Stimulated activated CD4-positive, alpha-beta T cell treated with anti-CD3 and anti-CD28 coated beads, Interleukin-1b, Interleukin-23, amount 100 ng/mL, for 48 hours (primary cell): Measurements from ENCODE around the gene CDC42SE1.
"Not testable (repeated sequence)": the region's sequence is repeated elsewhere in the genome, so short reads cannot be mapped to it uniquely, and the experiment has no call there.

Experiments used
- DNase-seq: peaks from one replicate; pipeline ENCODE4 v3.0.0-alpha.2; 2020

The CDC42SE1 gene, protein sequence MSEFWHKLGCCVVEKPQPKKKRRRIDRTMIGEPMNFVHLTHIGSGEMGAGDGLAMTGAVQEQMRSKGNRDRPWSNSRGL

DNA sequence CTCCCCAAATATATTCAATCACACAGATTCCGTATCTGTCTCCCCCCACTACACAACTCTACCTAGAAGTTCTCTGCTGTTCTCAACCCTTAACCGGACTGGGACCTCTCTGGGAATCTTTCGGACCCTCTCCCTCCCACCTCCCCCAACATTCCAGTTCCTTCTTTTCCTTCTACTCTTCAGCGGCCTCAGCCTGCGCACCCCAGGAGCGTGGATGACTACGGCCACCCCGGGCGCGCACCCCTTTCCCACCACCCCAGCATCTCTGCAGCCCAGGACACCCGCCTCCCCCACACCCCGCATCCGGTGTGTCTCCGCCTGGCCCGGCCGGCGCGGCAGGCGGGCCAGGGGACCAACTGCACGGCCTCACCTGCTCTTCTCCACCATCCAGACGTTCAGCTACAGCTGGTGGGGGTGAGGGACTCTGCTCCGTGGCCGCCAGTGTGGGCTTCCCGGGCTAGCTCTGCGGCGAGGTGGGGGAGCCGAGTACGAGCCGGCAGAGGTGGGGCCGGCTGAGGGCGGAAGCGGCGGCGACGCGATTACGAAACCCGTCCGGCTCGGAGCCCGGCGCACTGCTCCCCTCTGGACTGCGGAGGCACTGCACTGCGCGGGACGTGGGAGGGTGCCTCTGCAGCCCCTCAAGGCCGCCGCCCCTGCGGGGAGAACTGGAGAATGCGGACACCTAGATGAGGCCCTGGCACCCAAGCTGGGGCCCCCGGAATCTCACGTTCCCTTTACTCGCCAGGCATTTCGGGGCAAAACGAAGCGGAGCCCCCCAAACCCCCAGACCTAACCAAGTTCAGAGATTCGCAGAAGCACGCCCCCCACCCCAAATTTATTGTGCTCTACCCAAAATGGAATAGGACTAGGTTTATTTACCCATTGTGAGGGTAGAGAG is at the start of gene CDC42SE1:
CDC42SE1 (minus strand) TSS at position 514 of the 898 bp plus-strand sequence. CDS start 3,892 bp downstream, outside the sequence.
- DNase-seq: peak; percentile 85

DNA sequence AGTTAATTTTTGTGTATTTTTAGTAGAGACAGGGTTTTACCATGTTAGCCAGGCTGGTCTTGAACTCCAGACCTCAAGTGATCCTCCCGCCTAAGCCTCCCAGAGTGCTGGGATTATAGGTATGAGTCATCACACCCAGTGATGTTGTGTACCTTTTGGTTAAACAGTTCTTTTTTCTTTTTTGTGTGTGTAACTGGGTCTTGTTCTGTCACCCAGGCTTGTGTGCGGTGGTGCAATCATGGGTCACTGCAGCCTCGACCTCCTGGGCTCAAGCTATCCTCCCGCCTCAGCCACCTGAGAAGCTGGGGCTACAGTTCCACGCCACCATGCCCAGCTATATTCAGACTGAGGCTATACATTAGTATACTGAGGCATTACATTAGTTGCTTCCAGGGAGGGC is 48.9 kb upstream of the CDC42SE1 start:
- no peak for DNase-seq

DNA sequence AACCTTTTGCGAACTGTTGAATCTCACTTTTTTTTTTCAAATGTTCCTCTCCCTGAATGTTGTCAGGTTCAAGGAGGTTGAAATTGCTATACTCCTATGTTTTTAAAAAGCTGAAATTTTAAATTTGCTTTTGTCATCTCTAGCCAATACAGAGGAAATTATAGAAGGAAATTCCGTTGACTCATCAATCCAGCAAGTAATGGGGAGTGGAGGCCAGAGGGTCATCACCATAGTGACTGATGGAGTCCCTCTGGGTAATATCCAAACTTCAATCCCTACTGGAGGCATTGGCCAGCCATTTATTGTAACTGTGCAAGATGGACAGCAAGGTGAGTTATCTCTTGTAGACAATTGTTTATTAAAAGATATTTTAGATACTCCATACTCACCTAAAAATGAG is 47.5 kb upstream of the CDC42SE1 start:
- no peak for DNase-seq

DNA sequence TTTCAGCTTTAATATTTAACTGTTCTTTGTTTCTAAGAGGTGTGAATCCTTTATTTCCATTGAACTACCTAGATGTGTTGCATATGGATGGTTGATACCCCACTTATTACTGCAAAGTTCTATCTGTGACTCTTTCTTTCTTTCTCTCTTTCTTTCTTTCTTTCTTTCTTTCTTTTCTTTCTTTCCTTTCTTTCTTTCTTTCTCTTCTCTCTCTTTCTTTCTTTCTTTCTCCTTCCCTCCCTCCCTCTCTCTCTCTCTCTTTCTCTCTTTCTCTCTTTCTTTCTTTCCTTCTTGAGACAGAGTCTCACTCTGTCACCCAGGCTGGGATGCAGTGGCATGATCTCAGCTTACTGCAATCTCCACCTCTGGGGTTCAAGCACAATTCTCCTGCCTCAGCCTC is 45.2 kb upstream of the CDC42SE1 start:
- DNase-seq: no peak

DNA sequence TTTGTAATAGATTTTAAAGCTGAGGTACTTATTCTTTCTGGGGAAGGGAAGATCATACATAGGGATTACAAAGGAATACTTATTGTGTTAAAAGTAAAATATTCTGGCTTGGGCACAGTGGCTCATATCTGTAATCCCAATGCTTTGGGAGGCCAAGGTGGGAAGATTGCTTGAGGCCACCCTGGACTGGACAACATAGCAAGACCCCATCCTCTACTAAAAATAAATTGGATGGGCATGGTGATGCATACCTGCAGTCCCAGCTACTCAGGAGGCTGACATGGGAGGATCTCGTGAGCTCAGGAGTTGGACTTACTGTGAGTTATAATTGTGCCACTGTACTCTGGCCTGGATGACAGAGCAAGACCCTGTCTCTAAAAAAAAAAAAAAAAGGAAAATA is 38.7 kb upstream of the CDC42SE1 start:
- no peak for DNase-seq

DNA sequence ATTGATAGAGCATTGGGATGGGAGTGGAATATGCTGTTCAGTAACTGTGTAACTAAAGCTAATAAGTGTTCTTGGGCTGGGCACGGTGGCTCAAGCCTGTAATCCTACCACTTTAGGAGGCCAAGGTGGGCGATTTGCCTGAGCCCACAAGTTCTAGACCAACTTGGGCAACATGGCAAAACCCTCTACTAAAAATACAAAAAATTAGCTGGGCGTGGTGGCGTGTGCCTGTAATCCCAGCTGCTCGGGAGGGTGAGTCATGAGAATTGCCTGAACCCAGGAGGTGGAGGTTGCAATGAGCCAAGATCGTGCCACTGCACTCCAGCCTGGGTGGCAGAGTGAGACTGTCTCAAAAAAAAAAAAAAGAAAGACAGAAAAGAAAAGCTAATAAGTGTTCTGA is 38.0 kb upstream of the CDC42SE1 start:
- not testable (repeated sequence) for DNase-seq

DNA sequence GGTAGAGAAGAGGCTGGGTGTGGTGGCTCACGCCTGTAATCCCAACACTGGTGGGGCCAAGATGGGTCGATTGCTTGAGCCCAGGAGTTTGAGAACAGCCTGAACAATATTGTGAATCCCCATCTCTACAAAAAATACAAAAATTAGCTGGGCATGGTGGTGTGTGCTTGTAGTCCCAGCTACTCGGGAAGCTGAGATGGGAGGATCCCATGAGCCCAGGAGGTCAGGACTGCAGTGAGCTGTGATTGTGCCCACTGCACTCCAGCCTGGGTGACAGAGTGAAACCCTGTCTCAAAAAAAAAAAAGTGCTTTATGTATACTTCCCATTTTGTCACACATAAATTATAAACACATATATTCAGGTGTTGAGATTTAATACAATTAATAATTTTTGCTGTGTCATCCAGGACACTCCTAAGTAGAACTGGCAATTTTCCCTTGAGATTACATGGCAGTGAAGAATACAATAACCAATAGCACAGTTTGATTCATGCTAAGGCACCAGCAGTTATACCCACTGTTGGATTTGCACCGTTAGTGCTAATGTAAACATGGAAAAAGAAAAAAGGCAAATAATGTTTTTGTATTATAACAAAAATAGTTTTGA is 26.6 kb upstream of the CDC42SE1 start:
- DNase-seq: no peak

DNA sequence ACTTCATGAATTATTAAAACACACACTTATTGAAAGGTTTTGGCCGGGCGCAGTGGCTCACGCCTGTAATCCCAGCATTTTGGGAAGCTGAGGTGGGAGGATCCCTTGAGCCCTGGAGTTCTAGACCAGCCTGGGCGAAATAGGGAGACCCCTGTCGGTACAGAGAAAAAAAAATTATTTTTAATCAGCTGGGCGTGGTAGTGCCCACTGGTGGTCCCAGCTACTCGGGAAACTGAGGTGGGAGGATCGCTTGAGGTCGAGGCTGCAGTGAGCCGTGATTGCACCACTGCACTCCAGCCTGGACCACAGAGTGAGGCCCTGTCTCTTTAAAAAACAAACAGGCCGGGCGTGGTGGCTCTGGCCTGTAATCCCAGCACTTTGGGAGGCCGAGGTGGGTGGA is 12.8 kb upstream of the CDC42SE1 start:
- DNase-seq: no peak

DNA sequence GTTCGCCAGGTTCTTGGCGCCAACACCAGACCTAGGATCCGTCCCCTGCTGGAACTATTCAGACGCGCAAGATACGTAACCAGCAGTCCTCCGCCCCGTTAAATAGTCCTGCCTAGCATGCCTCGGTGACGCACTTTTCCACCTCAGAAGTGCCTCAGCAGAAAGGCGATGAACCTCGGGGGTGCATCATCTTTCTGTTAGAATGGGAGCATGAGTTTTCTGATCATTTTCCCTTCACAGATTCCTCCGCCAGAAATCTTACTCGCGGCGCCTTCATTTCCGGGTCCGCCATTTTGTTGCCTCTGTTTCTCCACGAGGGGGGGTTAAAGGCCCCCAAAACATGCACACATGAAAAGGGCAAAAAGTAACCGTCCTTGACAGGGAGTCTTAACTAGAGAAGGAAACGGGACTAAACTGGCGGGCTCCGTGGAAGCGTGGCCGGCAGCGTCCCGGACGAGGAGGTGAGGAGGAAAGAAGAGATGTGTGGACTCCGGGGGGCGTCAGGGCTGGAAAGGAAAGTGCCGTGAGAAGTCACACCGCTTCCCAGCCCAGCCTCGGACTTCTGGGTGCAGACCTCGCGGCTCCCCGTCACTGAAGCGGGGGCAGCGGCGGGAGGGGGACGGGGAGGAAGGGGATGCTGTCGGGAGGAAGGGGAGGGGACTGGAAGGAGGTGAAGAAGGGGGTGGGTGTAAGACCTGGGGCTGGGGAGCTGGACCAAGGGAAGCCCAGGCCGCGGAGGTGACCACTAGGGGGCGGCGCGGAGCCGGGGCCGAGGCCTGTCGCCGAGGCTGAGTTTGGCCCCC is 11.3 kb upstream of the CDC42SE1 start, which contains the start of gene GABPB2:
GABPB2 (plus strand) TSS at position 288 of the 803 bp plus-strand sequence. CDS start 17,429 bp downstream, outside the sequence.
- DNase-seq: peak; percentile 90

DNA sequence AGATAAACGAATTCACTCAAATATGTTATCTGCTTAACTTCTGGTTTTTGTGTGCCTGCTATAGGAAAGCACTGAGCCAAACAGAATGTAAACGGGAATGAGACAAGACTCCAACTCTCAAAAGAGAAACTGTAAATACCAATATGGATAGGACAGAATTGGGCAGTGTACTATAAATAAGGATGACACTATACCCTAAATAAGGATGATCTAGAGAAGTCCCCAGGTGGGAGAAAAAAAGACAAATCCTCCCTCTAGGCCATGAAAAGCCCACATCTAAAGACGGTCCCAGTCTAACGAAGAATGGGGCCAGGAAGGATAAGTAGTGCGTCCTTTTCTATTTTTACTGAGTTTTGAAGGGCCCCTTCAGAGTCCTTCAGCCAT is 9.7 kb upstream of the CDC42SE1 start:
- DNase-seq: no peak

DNA sequence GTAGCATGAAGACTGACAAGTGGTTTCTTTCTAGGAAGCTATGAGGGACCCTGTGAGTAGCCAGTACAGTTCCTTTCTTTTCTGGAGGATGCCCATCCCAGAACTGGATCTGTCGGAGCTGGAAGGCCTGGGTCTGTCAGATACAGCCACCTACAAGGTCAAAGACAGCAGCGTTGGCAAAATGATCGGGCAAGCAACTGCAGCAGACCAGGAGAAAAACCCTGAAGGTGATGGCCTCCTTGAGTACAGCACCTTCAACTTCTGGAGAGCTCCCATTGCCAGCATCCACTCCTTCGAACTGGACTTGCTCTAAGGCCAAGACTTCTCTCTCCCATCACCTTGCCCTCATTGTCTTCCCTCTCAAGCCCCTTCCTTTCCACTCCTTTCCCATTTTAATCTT is 7.8 kb upstream of the CDC42SE1 start:
- DNase-seq: no peak

DNA sequence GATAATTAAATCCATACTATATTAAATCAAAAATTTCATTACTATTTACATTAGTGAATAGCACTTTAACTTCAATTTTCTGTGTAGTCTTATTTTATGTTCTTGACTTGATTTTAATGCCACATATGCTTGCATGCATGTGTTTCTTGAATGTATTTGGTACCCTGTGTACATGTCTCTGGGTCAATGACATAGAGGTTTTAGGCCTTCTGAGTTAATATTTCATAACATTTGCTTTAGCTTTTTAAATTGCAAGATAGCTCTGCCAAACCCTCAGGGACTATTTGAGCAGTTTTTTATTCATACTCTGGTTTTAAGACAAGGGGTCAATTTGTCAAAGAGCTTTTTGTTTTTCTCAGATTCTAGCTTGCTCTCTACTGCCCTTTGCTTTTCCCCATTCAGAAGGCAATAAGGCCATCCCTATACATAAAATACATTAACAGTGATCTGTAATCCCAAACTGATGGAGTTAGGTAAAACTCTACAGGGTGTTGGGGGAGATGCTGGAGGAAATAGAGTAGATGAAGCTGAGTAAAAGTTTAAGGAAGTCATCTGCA is 5.7 kb upstream of the CDC42SE1 start:
- no peak for DNase-seq

DNA sequence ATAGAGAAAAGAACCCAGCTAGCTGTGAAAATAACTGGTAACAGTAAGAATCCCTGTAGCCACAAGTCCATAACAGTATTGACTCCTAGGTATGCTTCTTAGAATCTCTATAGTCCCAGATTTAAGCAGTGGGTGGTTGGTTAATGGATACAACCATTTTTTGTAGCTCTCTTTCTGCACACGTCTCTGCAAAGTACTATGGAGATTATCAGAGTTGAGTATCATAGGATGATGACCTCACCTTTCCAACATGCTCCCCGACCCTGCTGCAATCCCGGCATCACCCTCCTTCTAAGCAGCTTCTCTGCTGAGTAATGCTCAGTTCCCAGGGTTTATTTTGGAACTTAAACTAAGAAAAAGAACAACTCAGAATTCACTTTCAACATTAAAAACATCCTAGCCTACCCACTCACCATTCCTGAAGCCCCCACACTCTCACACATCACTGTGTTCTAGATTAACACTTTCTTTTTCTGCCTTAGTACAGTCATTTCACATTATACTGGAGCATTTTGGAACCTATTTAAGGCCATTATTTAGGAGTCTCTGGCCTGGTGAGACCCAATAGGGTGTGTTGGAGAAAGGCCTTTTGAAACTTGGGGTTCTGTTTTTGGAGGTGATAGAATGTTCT is 3.4 kb upstream of the CDC42SE1 start:
- DNase-seq: no peak

DNA sequence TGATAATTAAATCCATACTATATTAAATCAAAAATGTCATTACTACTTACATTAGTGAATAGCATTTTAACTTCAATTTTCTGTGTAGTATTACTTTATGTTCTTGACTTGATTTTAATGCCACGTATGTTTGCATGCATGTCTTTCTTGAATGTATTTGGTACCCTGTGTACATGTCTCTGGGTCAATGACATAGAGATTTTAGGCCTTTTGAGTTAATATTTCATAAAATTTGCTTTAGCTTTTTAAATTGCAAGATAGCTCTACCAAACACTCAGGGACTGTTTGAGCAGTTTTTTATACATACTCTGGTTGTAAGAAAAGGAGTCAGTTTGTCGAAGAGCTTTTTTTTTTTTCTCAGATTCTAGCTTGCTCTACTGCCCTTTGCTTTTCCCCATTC is 2.3 kb upstream of the CDC42SE1 start:
- no peak for DNase-seq

DNA sequence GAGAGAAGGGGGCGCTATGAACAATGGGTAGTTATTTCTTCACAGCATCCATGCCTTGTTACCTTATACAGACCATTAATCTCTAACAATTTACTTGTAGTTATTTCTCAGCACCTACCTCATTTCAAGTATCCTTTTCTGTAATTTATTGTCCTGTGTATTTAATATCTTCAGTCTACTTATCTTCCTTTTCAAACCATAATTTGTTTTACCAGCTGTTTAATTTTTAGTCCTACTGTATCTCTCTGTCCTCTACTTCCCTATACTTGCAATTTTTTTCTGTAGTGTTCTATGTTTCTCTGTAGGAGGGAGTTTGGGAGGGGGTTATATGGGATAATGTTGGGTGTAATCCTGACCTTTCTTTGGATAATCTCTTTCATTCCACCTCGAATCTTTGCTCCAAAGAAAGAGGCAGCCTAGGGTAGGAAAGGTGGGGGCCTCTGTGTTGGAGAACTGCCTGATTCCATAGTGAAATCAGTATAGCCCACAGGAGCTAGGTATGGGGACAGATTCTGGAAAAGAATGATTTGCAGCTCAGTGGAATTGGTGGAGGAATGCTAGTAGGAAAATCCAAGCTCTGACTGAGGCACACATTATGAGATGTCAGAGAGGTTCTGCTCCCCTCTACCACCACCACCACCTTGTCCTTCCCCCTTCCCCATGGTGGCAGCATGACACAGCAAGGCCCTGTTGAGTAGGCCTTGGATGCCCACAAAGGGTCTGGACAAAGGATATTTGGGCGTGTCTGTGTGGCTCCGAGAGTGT is 1.4 kb upstream of the CDC42SE1 start:
- no peak for DNase-seq

DNA sequence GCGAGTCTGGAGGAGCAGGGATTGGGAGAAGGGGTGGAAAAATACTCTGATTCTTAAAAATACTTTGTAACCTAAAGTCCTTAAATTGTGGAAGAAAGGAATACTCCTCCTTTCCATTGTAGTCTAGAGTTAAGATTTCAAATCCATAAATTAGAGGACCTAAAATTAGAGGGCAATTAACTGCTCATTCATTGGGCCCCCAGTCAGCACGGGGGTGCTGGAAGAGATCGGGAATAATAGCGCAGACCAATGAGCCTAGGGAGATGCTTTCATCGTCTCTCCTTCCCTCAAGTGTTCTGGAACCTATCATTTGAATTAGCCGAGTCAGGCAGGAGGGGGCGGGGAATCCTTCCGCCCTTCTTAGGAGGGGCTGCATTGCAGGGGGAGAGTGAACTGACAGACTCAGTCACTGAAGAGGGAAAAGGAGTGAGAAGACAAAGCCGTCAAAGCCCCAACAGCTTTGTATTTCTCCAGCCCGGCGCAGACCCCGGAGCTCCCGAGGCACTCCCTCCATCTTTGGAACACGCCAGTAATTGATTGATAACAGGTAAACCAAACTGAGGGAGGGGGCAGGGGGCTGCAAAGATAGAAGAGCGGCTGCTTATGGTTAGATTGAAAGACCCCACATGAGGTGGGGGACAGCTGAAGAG is 710 bp upstream of the CDC42SE1 start, which contains the start of gene MLLT11:
MLLT11 (plus strand) TSS at position 391 of the 650 bp plus-strand sequence. CDS start 6,828 bp downstream, outside the sequence.
- no peak for DNase-seq

DNA sequence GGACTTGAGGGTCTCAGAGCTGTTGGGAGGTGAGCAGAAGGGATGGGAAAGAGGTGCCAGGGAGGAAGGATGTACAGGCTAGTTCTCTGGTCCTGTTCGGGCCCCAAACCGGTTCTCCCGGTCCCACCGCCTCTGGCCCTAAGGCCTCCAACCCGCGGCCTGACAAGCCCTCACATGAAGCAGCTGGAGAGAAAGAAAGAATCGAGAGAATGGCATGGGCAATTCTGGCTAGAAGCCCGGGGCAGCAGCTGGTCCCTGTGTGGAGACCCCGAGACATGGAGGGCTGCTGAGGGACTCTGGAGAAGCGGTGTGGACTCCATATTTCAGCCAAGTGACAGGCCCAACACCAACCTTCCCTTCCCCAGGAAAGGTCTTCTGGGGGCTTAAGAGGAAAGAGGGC is 730 bp downstream of the CDC42SE1 start:
- no peak for DNase-seq

DNA sequence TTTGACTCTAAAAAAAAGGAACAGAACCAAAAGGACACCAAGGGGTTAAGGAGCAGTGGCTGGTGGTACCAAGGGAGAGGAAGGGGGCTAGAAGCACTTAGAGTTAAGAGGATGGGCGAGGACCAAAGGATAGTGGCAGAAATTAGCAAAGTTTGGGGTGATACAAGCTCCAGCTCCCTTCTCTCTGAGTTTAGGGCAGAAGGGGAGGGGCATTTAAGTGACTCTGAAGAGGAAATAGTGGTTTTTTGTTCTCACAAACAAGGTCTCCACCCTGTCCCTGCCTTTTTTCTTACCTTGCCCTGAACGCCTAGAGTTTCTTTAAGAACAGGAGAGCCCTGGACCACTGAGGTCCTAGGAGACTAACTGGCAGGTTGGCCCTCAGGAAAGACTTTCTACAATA is 3.3 kb downstream of the CDC42SE1 start:
- no peak for DNase-seq

DNA sequence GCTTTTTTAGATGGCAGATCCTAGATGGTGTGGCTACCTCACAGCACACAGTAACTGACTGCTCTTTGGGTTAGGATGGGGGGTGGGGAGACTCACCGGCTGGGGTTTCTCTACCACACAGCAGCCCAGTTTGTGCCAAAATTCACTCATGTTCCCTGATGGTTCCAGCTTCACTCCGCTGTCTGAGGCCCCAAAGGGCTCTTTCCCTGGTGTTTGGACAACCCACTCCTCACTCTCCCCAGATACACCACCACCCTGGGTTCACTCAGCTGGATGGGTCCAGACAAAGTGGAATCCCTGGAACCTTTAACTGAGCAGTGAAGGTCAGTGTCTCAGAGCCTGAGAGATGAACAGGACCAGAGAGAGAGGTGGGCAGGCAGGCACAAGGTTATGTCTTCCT is 3.8 kb downstream of the CDC42SE1 start:
- no peak for DNase-seq

DNA sequence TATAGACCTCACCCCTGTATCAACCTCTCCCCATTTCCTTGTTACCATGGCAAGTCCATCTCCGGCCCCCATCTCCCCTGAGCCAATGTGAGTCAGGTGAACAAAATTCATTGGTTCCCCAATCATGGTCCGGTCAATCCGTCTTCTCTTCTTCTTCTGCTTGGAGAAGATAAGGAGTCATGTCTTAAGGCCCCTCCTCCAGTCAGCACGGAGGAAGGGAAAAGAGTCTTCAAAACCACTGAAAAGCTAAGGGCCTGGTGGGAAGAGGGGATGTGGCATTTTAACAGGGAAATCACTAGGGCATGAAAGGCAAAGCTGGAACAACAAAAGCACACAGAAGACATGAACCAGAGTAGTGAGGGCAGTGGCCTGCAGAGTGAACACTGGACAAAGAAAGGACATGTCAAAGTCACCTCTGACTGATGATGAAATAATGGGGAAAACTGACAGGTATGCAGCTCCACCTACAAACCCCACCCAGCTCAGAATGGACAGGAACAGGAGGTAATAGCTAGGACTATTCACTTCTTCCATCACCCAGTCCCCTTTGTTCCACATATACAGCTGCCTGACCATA is 4.4 kb downstream of the CDC42SE1 start:
- DNase-seq: no peak
